H1 (cell line): ENCODE data around the gene ADAMTS16.

Experiments used
- CEBPB ChIP-seq: IDR thresholded peaks from 2 replicates; pipeline ENCODE4 v1.6.1; 2012; ENCODE audit warnings: low read depth, low read length
- CTCF ChIP-seq, 3 experiments: IDR thresholded peaks; 1 replicate in 2 of 3; 2 replicates in 1 of 3; pipeline versions ENCODE4 v1.5.1 to v1.6.1; 2011; ENCODE audit warnings: low read length in 3 of 3, mild to moderate bottlenecking in 3 of 3, inconsistent platforms in 2 of 3, low read depth in 1 of 3, moderate library complexity in 1 of 3; ENCODE audit not compliant: insufficient read depth in 1 of 3; ENCODE audit errors: control extremely low read depth in 1 of 3
- POLR2AphosphoS5 ChIP-seq: IDR thresholded peaks from 2 replicates; pipeline ENCODE4 v1.6.1; 2011; ENCODE audit warnings: low read depth, low read length
- RAD21 ChIP-seq, 2 experiments: IDR thresholded peaks in 1 of 2; conservative IDR thresholded peaks in 1 of 2; 2 replicates each; pipeline ENCODE4 v1.6.1; 2011; ENCODE audit warnings: low read depth in 2 of 2, low read length in 2 of 2, improper control_type of control experiment in 1 of 2, inconsistent platforms in 1 of 2, mild to moderate bottlenecking in 1 of 2, moderate library complexity in 1 of 2
- SIRT6 ChIP-seq: IDR thresholded peaks from one replicate; pipeline ENCODE4 v1.7.1; 2012; ENCODE audit warnings: low read length, inconsistent platforms
- SIX5 ChIP-seq: IDR thresholded peaks from 2 replicates; pipeline ENCODE4 v1.6.1; 2011; ENCODE audit warnings: mild to moderate bottlenecking, low read depth, low read length
- SP1 ChIP-seq: IDR thresholded peaks from 2 replicates; pipeline ENCODE4 v1.6.1; 2011; ENCODE audit warnings: low read depth, low read length
- YY1 ChIP-seq: IDR thresholded peaks from 2 replicates; pipeline ENCODE4 v1.6.1; 2011; ENCODE audit warnings: low read depth, mild to moderate bottlenecking, low read length
- TF ChIP-seq, protein P1 (sequence below): IDR thresholded peaks from 2 replicates; pipeline ENCODE4 v1.6.1; 2012; ENCODE audit warnings: inconsistent platforms

- no peak for TF ChIP-seq RAD21 (IDR thresholded peaks at IDR 0.05 in 1 of 2, conservative IDR thresholded peaks at IDR 0.05 in 1 of 2; ENCODE audit: low read depth in 2 of 2, low read length in 2 of 2)
- no peak for TF ChIP-seq CTCF (IDR thresholded peaks at IDR 0.05; ENCODE audit: control extremely low read depth in 1 of 3, insufficient read depth in 1 of 3, low read depth in 1 of 3, low read length in 3 of 3)
- TF ChIP-seq SIRT6: no peak
- TF ChIP-seq CEBPB: no peak
- TF ChIP-seq POLR2AphosphoS5: no peak
- no peak for TF ChIP-seq YY1
- no peak for TF ChIP-seq SIX5
- no peak for TF ChIP-seq SP1
- TF ChIP-seq, protein P1, sequence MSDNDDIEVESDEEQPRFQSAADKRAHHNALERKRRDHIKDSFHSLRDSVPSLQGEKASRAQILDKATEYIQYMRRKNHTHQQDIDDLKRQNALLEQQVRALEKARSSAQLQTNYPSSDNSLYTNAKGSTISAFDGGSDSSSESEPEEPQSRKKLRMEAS: no peak
Observed at GRCh38 chr5:5297432-5298067, 157.4 kb downstream of the ADAMTS16 start.
